Activated naive CD4-positive, alpha-beta T cell treated with anti-CD3 and anti-CD28 coated beads for 36 hours (primary cell): ENCODE measurements around the gene OR10A4. TPM values are rescaled to one million over a fixed set of nuclear protein-coding genes. Genes with fewer than 3 reads are reported as not detected.
"Not testable (repeated sequence)": the region's sequence is repeated elsewhere in the genome, so short reads cannot be mapped to it uniquely, and the experiment has no call there.

ENCODE experiments used
- CTCF ChIA-PET: fragments of 350-600 bp; sonication (Branson Sonifier 250); formaldehyde crosslinking; loops from one replicate; lab custom pipeline; 2021; ENCODE audit warnings: antibody characterized with exemption; lab: Charles Lee
- DNase-seq: peaks from one replicate; pipeline ENCODE4 v3.0.0-alpha.2; 2020
- H3K27ac Mint-ChIP-seq: one replicate; pipeline ENCODE4 v1.8.0; 2021; ENCODE audit warnings: mild to moderate bottlenecking, mixed read lengths
- H3K27me3 Mint-ChIP-seq: one replicate; pipeline ENCODE4 v1.8.0; 2021; ENCODE audit warnings: low read depth, mixed read lengths
- H3K36me3 Mint-ChIP-seq: one replicate; pipeline ENCODE4 v1.8.0; 2021; ENCODE audit warnings: low read depth, mixed read lengths
- H3K4me1 Mint-ChIP-seq: one replicate; pipeline ENCODE4 v1.8.0; 2021; ENCODE audit warnings: low read depth, mixed read lengths
- H3K4me3 Mint-ChIP-seq: one replicate; pipeline ENCODE4 v1.8.0; 2021; ENCODE audit warnings: mild to moderate bottlenecking, moderate library complexity, mixed read lengths
- H3K9me3 Mint-ChIP-seq: one replicate; pipeline ENCODE4 v1.8.0; 2021; ENCODE audit warnings: mixed read lengths
- intact Hi-C: fragments of 100-400 bp; cut with micrococcal nuclease; formaldehyde crosslinking; loops from one replicate; pipeline ENCODE4 v1.15.1; 2023
- total RNA-seq, 2 experiments: library from RNA; stranded (reverse); gene quantifications; one replicate each; pipeline ENCODE4 v1.2.3, GENCODE V29; 2021

Gene OR10A4, protein sequence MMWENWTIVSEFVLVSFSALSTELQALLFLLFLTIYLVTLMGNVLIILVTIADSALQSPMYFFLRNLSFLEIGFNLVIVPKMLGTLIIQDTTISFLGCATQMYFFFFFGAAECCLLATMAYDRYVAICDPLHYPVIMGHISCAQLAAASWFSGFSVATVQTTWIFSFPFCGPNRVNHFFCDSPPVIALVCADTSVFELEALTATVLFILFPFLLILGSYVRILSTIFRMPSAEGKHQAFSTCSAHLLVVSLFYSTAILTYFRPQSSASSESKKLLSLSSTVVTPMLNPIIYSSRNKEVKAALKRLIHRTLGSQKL
- total RNA-seq: not detected

DNA sequence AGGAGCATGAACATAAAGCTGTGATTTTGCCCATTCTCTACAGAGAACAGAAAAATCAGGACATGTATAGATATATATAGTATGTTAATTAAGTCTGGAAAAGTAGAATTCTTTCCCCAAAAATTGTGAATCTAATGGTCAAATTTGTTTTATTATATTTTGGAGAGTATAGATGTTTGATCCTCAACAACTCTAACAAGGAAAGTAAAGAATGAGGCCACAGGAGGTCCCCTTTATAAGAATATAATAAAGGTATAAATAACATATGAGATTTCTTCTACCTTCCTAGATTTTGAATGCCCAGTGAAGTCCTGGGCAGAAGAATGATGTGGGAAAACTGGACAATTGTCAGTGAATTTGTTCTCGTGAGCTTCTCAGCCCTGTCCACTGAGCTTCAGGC is at the start of gene OR10A4:
OR10A4 (plus strand) TSS at position 301 of the 400 bp plus-strand sequence; CDS start at position 324, 23 bp downstream.
- H3K4me1 Mint-ChIP-seq: no peaks in the 10 kb centered on the region
- no peaks in the 10 kb centered on the region for H3K36me3 Mint-ChIP-seq
- H3K27ac Mint-ChIP-seq: no peak within 1 kb of the TSS
- CTCF ChIA-PET: no interaction called here
- no peak for DNase-seq
- no peak within 1 kb of the TSS for H3K4me3 Mint-ChIP-seq
- no peaks in the 10 kb centered on the region for H3K9me3 Mint-ChIP-seq
- peaks cover 18% of the 10 kb centered on the region for H3K27me3 Mint-ChIP-seq
- intact Hi-C loops: no loop called here

GRCh38 chr11:6828103-6828502 is 48.3 kb upstream of the OR10A4 start:
- DNase-seq: no peak
- Mint-ChIP-seq H3K4me1 (no peaks in the 10 kb centered on the region), H3K36me3 (no peaks in the 10 kb centered on the region), H3K27me3 (peaks cover 7% of the 10 kb centered on the region), H3K4me3 (no peak overlapping the region), H3K9me3 (no peaks in the 10 kb centered on the region), H3K27ac (no peak overlapping the region)
- CTCF ChIA-PET: interaction anchor here (1.2 kb wide), 1 partner anchor 16 kb away, joined by 5 read pairs; no protein-coding TSS in a partner anchor
- intact Hi-C loops: no loop called here

GRCh38 chr11:6833356-6833755 is 43.1 kb upstream of the OR10A4 start:
- no peaks in the 10 kb centered on the region for H3K36me3 Mint-ChIP-seq
- DNase-seq: no peak
- no peaks in the 10 kb centered on the region for H3K9me3 Mint-ChIP-seq
- H3K4me1 Mint-ChIP-seq: no peaks in the 10 kb centered on the region
- H3K27me3 Mint-ChIP-seq: peaks cover 8% of the 10 kb centered on the region
- CTCF ChIA-PET: interaction anchor here (1.1 kb wide), 1 partner anchor 21 kb away, joined by 3 read pairs; no protein-coding TSS in a partner anchor
- intact Hi-C loops: no loop called here
- no peak overlapping the region for H3K27ac Mint-ChIP-seq
- no peak overlapping the region for H3K4me3 Mint-ChIP-seq

GRCh38 chr11:6834021-6834420 is 42.4 kb upstream of the OR10A4 start:
- H3K4me3 Mint-ChIP-seq: no peak overlapping the region
- H3K36me3 Mint-ChIP-seq: no peaks in the 10 kb centered on the region
- intact Hi-C loops: no loop called here
- no peak for DNase-seq
- no peak overlapping the region for H3K27ac Mint-ChIP-seq
- CTCF ChIA-PET: interaction anchor here (1.1 kb wide), 1 partner anchor 21 kb away, joined by 3 read pairs; no protein-coding TSS in a partner anchor
- no peaks in the 10 kb centered on the region for H3K9me3 Mint-ChIP-seq
- peaks cover 8% of the 10 kb centered on the region for H3K27me3 Mint-ChIP-seq
- H3K4me1 Mint-ChIP-seq: no peaks in the 10 kb centered on the region

GRCh38 chr11:6841694-6842093 is 34.7 kb upstream of the OR10A4 start:
- H3K27ac Mint-ChIP-seq: no peak overlapping the region
- H3K36me3 Mint-ChIP-seq: no peaks in the 10 kb centered on the region
- peaks cover 11% of the 10 kb centered on the region for H3K27me3 Mint-ChIP-seq
- intact Hi-C loops: no loop called here
- no peak overlapping the region for H3K4me3 Mint-ChIP-seq
- DNase-seq: no peak
- H3K4me1 Mint-ChIP-seq: no peaks in the 10 kb centered on the region
- H3K9me3 Mint-ChIP-seq: no peaks in the 10 kb centered on the region
- CTCF ChIA-PET: no interaction called here

- Mint-ChIP-seq H3K9me3 (no peaks in the 10 kb centered on the region), H3K36me3 (no peaks in the 10 kb centered on the region), H3K27me3 (peaks cover 14% of the 10 kb centered on the region), H3K27ac (no peak overlapping the region), H3K4me1 (no peaks in the 10 kb centered on the region), H3K4me3 (no peak overlapping the region)
- intact Hi-C loops: no loop called here
- CTCF ChIA-PET: no interaction called here
- no peak for DNase-seq
Observed at GRCh38 chr11:6843670-6844069, 32.8 kb upstream of the OR10A4 start.

- CTCF ChIA-PET: no interaction called here
- H3K4me3 Mint-ChIP-seq: no peak overlapping the region
- intact Hi-C loops: no loop called here
Observed at GRCh38 chr11:6844356-6844755, 32.1 kb upstream of the OR10A4 start.

GRCh38 chr11:6845383-6845782 is 31.0 kb upstream of the OR10A4 start, which contains the start of gene OR10A5:
Gene OR10A5 (plus strand): TSS chr11:6845683. CDS start chr11:6845683, 0 bp downstream.
- H3K4me1 Mint-ChIP-seq: no peaks in the 10 kb centered on the region
- intact Hi-C loops: no loop called here
- H3K9me3 Mint-ChIP-seq: no peaks in the 10 kb centered on the region
- H3K4me3 Mint-ChIP-seq: no peak within 1 kb of the TSS
- H3K27ac Mint-ChIP-seq: no peak within 1 kb of the TSS
- H3K36me3 Mint-ChIP-seq: no peaks in the 10 kb centered on the region
- CTCF ChIA-PET: no interaction called here
- H3K27me3 Mint-ChIP-seq: peaks cover 14% of the 10 kb centered on the region
- DNase-seq: no peak

More at GRCh38 chr11:6844356-6844755, 32.1 kb upstream of the OR10A4 start:
- no peak overlapping the region for H3K27ac Mint-ChIP-seq
- no peak for DNase-seq
- peaks cover 14% of the 10 kb centered on the region for H3K27me3 Mint-ChIP-seq
- H3K36me3 Mint-ChIP-seq: no peaks in the 10 kb centered on the region
- H3K9me3 Mint-ChIP-seq: no peaks in the 10 kb centered on the region
- H3K4me1 Mint-ChIP-seq: no peaks in the 10 kb centered on the region

- no peaks in the 10 kb centered on the region for H3K4me1 Mint-ChIP-seq
- H3K27ac Mint-ChIP-seq: no peak overlapping the region
- intact Hi-C loops: no loop called here
- CTCF ChIA-PET: no interaction called here
- peaks cover 13% of the 10 kb centered on the region for H3K9me3 Mint-ChIP-seq
- H3K4me3 Mint-ChIP-seq: no peak overlapping the region
- no peak for DNase-seq
- H3K36me3 Mint-ChIP-seq: no peaks in the 10 kb centered on the region
- peaks cover 8% of the 10 kb centered on the region for H3K27me3 Mint-ChIP-seq
Observed at GRCh38 chr11:6850526-6850925, 25.9 kb upstream of the OR10A4 start.

GRCh38 chr11:6854801-6855200 is 21.6 kb upstream of the OR10A4 start:
- H3K27ac Mint-ChIP-seq, H3K36me3 Mint-ChIP-seq, DNase-seq, H3K4me3 Mint-ChIP-seq, H3K27me3 Mint-ChIP-seq, CTCF ChIA-PET, intact Hi-C loops, H3K4me1 Mint-ChIP-seq: not testable (repeated sequence)
- H3K9me3 Mint-ChIP-seq: peaks cover 13% of the 10 kb centered on the region

- no peak overlapping the region for H3K4me3 Mint-ChIP-seq
- intact Hi-C loops: loop anchor here (2.0 kb wide), 1 partner anchor 121 kb away; no protein-coding TSS in a partner anchor
- H3K36me3 Mint-ChIP-seq: no peaks in the 10 kb centered on the region
- peaks cover 7% of the 10 kb centered on the region for H3K4me1 Mint-ChIP-seq
- H3K9me3 Mint-ChIP-seq: peaks cover 13% of the 10 kb centered on the region
- CTCF ChIA-PET: no interaction called here
- no peak for DNase-seq
- peaks cover 2% of the 10 kb centered on the region for H3K27me3 Mint-ChIP-seq
- H3K27ac Mint-ChIP-seq: no peak overlapping the region
Observed at GRCh38 chr11:6855971-6856541, 20.4 kb upstream of the OR10A4 start.

- H3K36me3 Mint-ChIP-seq: no peaks in the 10 kb centered on the region
- CTCF ChIA-PET: no interaction called here
- peaks cover 8% of the 10 kb centered on the region for H3K9me3 Mint-ChIP-seq
- H3K4me3 Mint-ChIP-seq: no peak overlapping the region
- H3K27ac Mint-ChIP-seq: no peak overlapping the region
- no peak for DNase-seq
- peaks cover 7% of the 10 kb centered on the region for H3K4me1 Mint-ChIP-seq
- peaks cover 2% of the 10 kb centered on the region for H3K27me3 Mint-ChIP-seq
- intact Hi-C loops: loop anchor here (2.0 kb wide), 1 partner anchor 122 kb away; no protein-coding TSS in a partner anchor
Observed at GRCh38 chr11:6856871-6857270, 19.6 kb upstream of the OR10A4 start.
